Nephron (organoid): ENCODE measurements around the gene INPP1.

Experiments
- H3K27ac Mint-ChIP-seq, 3 experiments: 2 replicates each; pipeline ENCODE4 v1.8.0; 2020; ENCODE audit warnings: mixed read lengths in 3 of 3, mild to moderate bottlenecking in 2 of 3, moderate library complexity in 1 of 3
- H3K27me3 Mint-ChIP-seq: 2 replicates; pipeline ENCODE4 v1.8.0; 2021; ENCODE audit warnings: low read depth, mild to moderate bottlenecking, moderate library complexity, mixed read lengths
- H3K36me3 Mint-ChIP-seq: 2 replicates; pipeline ENCODE4 v1.8.0; 2020; ENCODE audit warnings: low read depth, mixed read lengths
- H3K4me1 Mint-ChIP-seq: 2 replicates; pipeline ENCODE4 v1.8.0; 2020; ENCODE audit warnings: mixed read lengths
- H3K4me3 Mint-ChIP-seq, 3 experiments: 2 replicates each; pipeline ENCODE4 v1.8.0; 2020; ENCODE audit warnings: mild to moderate bottlenecking in 3 of 3, mixed read lengths in 3 of 3, moderate library complexity in 2 of 3
- H3K9me3 Mint-ChIP-seq: 2 replicates; pipeline ENCODE4 v1.8.0; 2020; ENCODE audit warnings: mixed read lengths
- CTCF ChIP-seq, 3 experiments: fragments of 200-600 bp; sonication (generic); IDR thresholded peaks; one replicate each; pipeline ENCODE4 v1.5.0; 2021; ENCODE audit warnings: antibody characterized with exemption in 3 of 3; ENCODE audit not compliant: unreplicated experiment in 3 of 3

INPP1 gene

GRCh38 chr2:190415794-190416775, 72.7 kb downstream of the INPP1 start:
- Mint-ChIP-seq H3K27ac (no peak overlapping the region), H3K36me3 (no peaks in the 10 kb centered on the region), H3K4me1 (peaks cover 5% of the 10 kb centered on the region), H3K4me3 (no peak overlapping the region), H3K27me3 (peaks cover 17% of the 10 kb centered on the region), H3K9me3 (no peaks in the 10 kb centered on the region)
- TF ChIP-seq CTCF (IDR thresholded peaks at IDR 0.05; ENCODE audit: unreplicated experiment in 3 of 3), result no peak

GRCh38 chr2:190417045-190417842, 73.9 kb downstream of the INPP1 start:
- Mint-ChIP-seq H3K4me3 (no peak overlapping the region), H3K9me3 (no peaks in the 10 kb centered on the region), H3K27ac (no peak overlapping the region), H3K36me3 (no peaks in the 10 kb centered on the region), H3K4me1 (peaks cover 5% of the 10 kb centered on the region), H3K27me3 (peaks cover 10% of the 10 kb centered on the region)
- TF ChIP-seq CTCF (IDR thresholded peaks at IDR 0.05; ENCODE audit: unreplicated experiment in 3 of 3), result no peak

- TF ChIP-seq CTCF (IDR thresholded peaks at IDR 0.05; ENCODE audit: unreplicated experiment in 3 of 3), result no peak
- Mint-ChIP-seq H3K4me3 (no peak overlapping the region), H3K27me3 (peaks cover 12% of the 10 kb centered on the region), H3K4me1 (peaks cover 5% of the 10 kb centered on the region), H3K9me3 (no peaks in the 10 kb centered on the region), H3K27ac (no peak overlapping the region), H3K36me3 (no peaks in the 10 kb centered on the region)
These were observed 75.3 kb downstream of the INPP1 start for GRCh38 chr2:190418727-190419126.

- peaks cover under 1% of the 10 kb centered on the region for H3K9me3 Mint-ChIP-seq
- no peaks in the 10 kb centered on the region for H3K36me3 Mint-ChIP-seq
- no peak overlapping the region for H3K27ac Mint-ChIP-seq
- no peak overlapping the region for H3K4me3 Mint-ChIP-seq
- peaks cover 9% of the 10 kb centered on the region for H3K27me3 Mint-ChIP-seq
- TF ChIP-seq CTCF (IDR thresholded peaks at IDR 0.05; ENCODE audit: unreplicated experiment in 3 of 3), result no peak
- H3K4me1 Mint-ChIP-seq, result peaks cover 2% of the 10 kb centered on the region
These were observed 77.4 kb downstream of the INPP1 start for GRCh38 chr2:190420801-190421200.
